PFSK-1 (cell line): Measurements from ENCODE around the gene PLCH2.

Source experiments
- POLR2AphosphoS5 ChIP-seq: IDR thresholded peaks from 2 replicates; pipeline ENCODE4 v1.6.1; 2012; ENCODE audit warnings: low read depth, mild to moderate bottlenecking, control low read depth, low read length, moderate library complexity
- SIN3A ChIP-seq: IDR thresholded peaks from 2 replicates; pipeline ENCODE4 v1.6.1; 2012; ENCODE audit warnings: mild to moderate bottlenecking, low read length, moderate library complexity, borderline replicate concordance; ENCODE audit not compliant: insufficient read depth
- TAF1 ChIP-seq: IDR thresholded peaks from 2 replicates; pipeline ENCODE4 v1.6.1; 2012; ENCODE audit warnings: low read length, control low read depth, borderline replicate concordance; ENCODE audit not compliant: insufficient read depth

- TF ChIP-seq POLR2AphosphoS5 (no peak), SIN3A (no peak), TAF1 (no peak)
Observed at GRCh38 chr1:2486558-2486957, 10.5 kb downstream of the PLCH2 start.
